Measurements from ENCODE around the gene DCHS2. TPM values are rescaled to one million over a fixed set of nuclear protein-coding genes. Genes with fewer than 3 reads are reported as not detected.

DCHS2 gene
- total and polyA plus RNA-seq, 5 experiments from 2014 or later, result not detected

- no peak overlapping the region for H3K4me3 Mint-ChIP-seq
- H3K27me3 Mint-ChIP-seq, result peaks cover 4 to 26% (median 15%) of the 10 kb centered on the region in 5 donors
- H3K36me3 Mint-ChIP-seq, result peaks cover 0 to 10% (median 3%) of the 10 kb centered on the region in 3 donors
- H3K4me1 Mint-ChIP-seq, result no peaks in the 10 kb centered on the region
- POLR2A ChIA-PET, result no interaction called here
- no peak for ATAC-seq
- no peak for DNase-seq
- no peak overlapping the region for H3K27ac Mint-ChIP-seq
- H3K9me3 Mint-ChIP-seq, result peaks cover 0 to 12% (median 5%) of the 10 kb centered on the region in 9 donors
Measured at GRCh38 chr4:154315741-154316140, 175.9 kb downstream of the DCHS2 start.

- peaks cover 0 to 15% (median 5%) of the 10 kb centered on the region in 9 donors for H3K9me3 Mint-ChIP-seq
- POLR2A ChIA-PET, result no interaction called here
- ATAC-seq (no peak), DNase-seq (no peak)
- H3K27ac Mint-ChIP-seq, result no peak overlapping the region
- peaks cover 5 to 22% (median 16%) of the 10 kb centered on the region in 5 donors for H3K27me3 Mint-ChIP-seq
- peaks cover 0 to 10% (median 3%) of the 10 kb centered on the region in 3 donors for H3K36me3 Mint-ChIP-seq
- no peaks in the 10 kb centered on the region for H3K4me1 Mint-ChIP-seq
- H3K4me3 Mint-ChIP-seq, result no peak overlapping the region
Measured at GRCh38 chr4:154314248-154314647, 177.4 kb downstream of the DCHS2 start.

DNA sequence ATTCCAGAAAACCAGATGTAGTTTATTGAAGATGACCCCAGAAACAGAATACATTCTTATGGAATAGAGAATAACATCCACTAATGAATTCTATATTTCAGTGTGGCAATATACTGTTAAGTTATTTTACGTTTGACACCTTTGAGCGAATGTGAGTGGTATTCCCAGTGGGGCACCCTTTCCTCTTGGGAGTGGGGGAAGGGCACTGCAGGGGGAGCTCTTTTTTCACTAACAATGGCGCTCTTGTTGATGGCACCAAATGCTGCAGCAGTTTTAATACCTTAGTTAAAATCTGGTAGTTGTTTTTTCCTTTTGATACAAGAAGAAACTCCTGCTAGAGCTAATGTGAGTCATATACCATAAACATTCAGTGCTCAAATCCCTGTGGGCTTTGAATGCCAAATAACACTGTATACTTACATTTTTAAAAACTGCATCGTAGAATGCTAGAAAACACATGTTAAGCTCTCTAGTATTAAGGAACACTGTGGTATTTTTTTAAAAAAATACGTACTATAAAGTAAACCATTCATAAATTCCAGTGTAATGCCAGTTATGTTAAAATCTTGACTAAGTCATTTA, 178.5 kb downstream of the DCHS2 start:
- no peak overlapping the region for H3K4me3 Mint-ChIP-seq
- no peaks in the 10 kb centered on the region for H3K4me1 Mint-ChIP-seq
- H3K27ac Mint-ChIP-seq, result no peak overlapping the region
- H3K36me3 Mint-ChIP-seq, result peaks cover 0 to 2% (median 0%) of the 10 kb centered on the region in 3 donors
- POLR2A ChIA-PET, result no interaction called here
- ATAC-seq (no peak), DNase-seq (no peak)
- peaks cover 0 to 7% (median 2%) of the 10 kb centered on the region in 9 donors for H3K9me3 Mint-ChIP-seq
- H3K27me3 Mint-ChIP-seq, result peaks cover 8 to 21% (median 12%) of the 10 kb centered on the region in 5 donors

DNA sequence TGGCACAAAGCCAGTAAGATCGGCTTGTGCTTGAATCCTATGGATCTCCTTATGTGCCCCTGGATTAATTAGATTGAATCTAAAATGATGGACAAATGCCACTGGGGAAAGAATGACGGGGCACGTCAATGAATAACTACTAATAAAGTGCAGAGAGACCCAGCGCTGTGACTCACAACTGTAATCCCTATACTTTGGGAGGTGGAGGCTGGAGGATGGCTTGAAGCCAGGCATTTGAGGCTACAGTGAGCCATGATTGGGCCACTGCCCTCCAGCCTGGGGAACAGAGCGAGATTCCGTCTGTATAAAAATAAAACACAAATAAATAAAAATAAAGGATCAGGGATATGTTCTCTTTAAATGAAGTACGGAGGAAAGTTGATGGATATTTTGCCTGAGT, 179.4 kb downstream of the DCHS2 start:
- POLR2A ChIA-PET, result no interaction called here
- Mint-ChIP-seq H3K9me3 (peaks cover 0 to 11% (median 2%) of the 10 kb centered on the region in 9 donors), H3K36me3 (no peaks in the 10 kb centered on the region), H3K27me3 (peaks cover 13 to 30% (median 19%) of the 10 kb centered on the region in 5 donors), H3K4me1 (no peaks in the 10 kb centered on the region), H3K4me3 (no peak overlapping the region), H3K27ac (no peak overlapping the region)
- ATAC-seq (no peak), DNase-seq (no peak)

DNA sequence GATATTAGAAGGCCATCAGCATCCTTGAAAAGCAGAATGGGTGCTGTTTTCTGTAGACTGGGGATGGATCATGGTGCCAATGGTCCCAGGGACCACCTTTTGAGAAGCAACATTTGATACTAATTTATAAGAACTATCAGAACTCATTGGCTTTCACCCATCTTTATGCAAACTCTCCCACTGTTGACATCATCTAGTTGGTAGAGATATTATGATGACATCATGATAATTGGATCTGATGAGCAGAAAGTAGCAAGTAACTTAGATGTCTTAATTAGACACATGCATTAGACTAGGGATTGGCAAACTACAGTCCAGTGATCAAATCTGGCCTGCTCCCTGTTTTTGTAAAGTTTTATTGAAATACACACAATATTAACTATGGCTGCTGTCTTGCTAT, 181.0 kb downstream of the DCHS2 start:
- H3K27me3 Mint-ChIP-seq, result peaks cover 11 to 31% (median 18%) of the 10 kb centered on the region in 5 donors
- no peak overlapping the region for H3K27ac Mint-ChIP-seq
- H3K4me1 Mint-ChIP-seq, result no peaks in the 10 kb centered on the region
- peaks cover 0 to 11% (median 2%) of the 10 kb centered on the region in 9 donors for H3K9me3 Mint-ChIP-seq
- ATAC-seq, result no peak
- no peak overlapping the region for H3K4me3 Mint-ChIP-seq
- no peaks in the 10 kb centered on the region for H3K36me3 Mint-ChIP-seq
- no peak for DNase-seq
- POLR2A ChIA-PET, result no interaction called here

DNA sequence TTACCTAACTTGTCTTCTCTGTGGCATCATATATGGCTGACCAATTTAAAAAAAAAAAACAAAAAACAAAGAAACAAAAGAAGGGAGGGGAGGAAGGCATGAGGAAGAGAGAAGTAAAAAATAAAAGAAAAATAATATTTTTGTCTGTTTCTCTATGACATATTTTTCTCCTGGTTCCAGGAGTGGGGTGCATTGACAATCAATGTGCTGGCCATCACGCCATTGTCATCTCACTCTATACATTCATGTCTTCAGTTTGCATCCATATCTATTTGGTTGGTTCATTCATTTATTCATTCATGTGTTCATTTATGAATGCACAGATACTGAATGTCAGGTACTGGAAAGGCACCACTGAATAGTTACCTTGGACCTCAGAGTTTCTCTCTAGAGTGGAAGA, 183.4 kb downstream of the DCHS2 start:
- H3K36me3 Mint-ChIP-seq, result no peaks in the 10 kb centered on the region
- H3K4me1 Mint-ChIP-seq, result no peaks in the 10 kb centered on the region
- DNase-seq (no peak), ATAC-seq (no peak)
- H3K27ac Mint-ChIP-seq, result no peak overlapping the region
- peaks cover 14 to 37% (median 22%) of the 10 kb centered on the region in 5 donors for H3K27me3 Mint-ChIP-seq
- H3K9me3 Mint-ChIP-seq, result peaks cover 0 to 11% (median 2%) of the 10 kb centered on the region in 9 donors
- H3K4me3 Mint-ChIP-seq, result no peak overlapping the region
- POLR2A ChIA-PET, result no interaction called here

DNA sequence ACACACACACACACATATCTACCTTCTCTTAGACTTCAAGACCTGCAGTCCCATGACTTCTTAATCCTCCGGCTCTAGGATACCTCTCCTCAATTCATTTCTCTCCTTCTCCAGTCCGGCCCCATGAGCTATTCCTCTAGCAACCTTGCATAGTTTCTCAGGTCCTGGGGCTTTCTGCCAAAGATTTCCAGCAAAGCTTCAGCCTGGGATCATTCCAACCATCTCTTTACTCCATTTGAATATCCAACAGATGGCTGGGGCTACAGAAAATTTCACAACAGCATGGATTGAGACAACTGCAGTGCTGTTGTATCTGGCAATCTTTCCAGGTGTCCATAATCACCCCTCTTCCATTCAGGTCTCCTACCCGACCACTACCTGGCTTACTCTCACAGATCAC, 184.1 kb downstream of the DCHS2 start:
- no peak for DNase-seq

GRCh38 chr4:154305616-154306015, 186.0 kb downstream of the DCHS2 start:
- Mint-ChIP-seq H3K27ac (no peak overlapping the region), H3K4me3 (no peak overlapping the region), H3K36me3 (no peaks in the 10 kb centered on the region), H3K4me1 (no peaks in the 10 kb centered on the region), H3K27me3 (peaks cover 11 to 27% (median 20%) of the 10 kb centered on the region in 5 donors), H3K9me3 (peaks cover 0 to 11% (median 2%) of the 10 kb centered on the region in 9 donors)
- no peak for ATAC-seq
- no peak for DNase-seq
- POLR2A ChIA-PET, result no interaction called here

More for the DNA sequence above, 184.1 kb downstream of the DCHS2 start:
- no peak overlapping the region for H3K27ac Mint-ChIP-seq
- peaks cover 0 to 11% (median 2%) of the 10 kb centered on the region in 9 donors for H3K9me3 Mint-ChIP-seq
- no peaks in the 10 kb centered on the region for H3K36me3 Mint-ChIP-seq
- no peak overlapping the region for H3K4me3 Mint-ChIP-seq
- no peak for ATAC-seq
- no peaks in the 10 kb centered on the region for H3K4me1 Mint-ChIP-seq
- POLR2A ChIA-PET, result no interaction called here
- H3K27me3 Mint-ChIP-seq, result peaks cover 14 to 40% (median 22%) of the 10 kb centered on the region in 5 donors

DNA sequence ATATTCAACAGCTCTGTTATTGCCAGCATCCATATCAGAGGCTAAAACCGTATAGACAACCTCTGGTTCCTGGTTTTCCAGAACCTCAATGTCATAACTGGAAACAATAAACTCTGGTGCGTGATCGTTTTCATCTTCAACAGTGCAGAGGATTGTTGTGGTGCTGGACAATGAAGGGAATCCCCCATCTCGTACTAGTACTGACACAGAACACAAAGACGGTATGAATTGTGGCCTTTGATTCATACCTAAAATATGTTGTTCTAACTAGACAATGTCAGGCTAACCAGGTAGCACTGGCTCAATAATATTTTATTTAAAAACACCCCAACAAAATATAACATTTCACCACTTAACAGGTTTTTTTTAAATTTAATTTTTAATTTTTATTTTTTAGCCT, 186.9 kb downstream of the DCHS2 start:
- no peak overlapping the region for H3K27ac Mint-ChIP-seq
- H3K27me3 Mint-ChIP-seq, result peaks cover 13 to 26% (median 23%) of the 10 kb centered on the region in 5 donors
- H3K4me3 Mint-ChIP-seq, result no peak overlapping the region
- POLR2A ChIA-PET, result no interaction called here
- peaks cover 0 to 11% (median 2%) of the 10 kb centered on the region in 9 donors for H3K9me3 Mint-ChIP-seq
- no peak for ATAC-seq
- H3K4me1 Mint-ChIP-seq, result no peaks in the 10 kb centered on the region
- no peaks in the 10 kb centered on the region for H3K36me3 Mint-ChIP-seq
- no peak for DNase-seq

- Mint-ChIP-seq H3K36me3 (no peaks in the 10 kb centered on the region), H3K27ac (no peak overlapping the region), H3K27me3 (peaks cover 2 to 17% (median 7%) of the 10 kb centered on the region in 5 donors), H3K4me3 (no peak overlapping the region), H3K4me1 (no peaks in the 10 kb centered on the region), H3K9me3 (peaks cover 0 to 1% (median 0%) of the 10 kb centered on the region in 9 donors)
- POLR2A ChIA-PET, result no interaction called here
- DNase-seq (no peak), ATAC-seq (no peak)
Measured at GRCh38 chr4:154294652-154295350, 196.8 kb downstream of the DCHS2 start.

- Mint-ChIP-seq H3K4me1 (no peaks in the 10 kb centered on the region), H3K4me3 (no peak overlapping the region), H3K36me3 (no peaks in the 10 kb centered on the region), H3K9me3 (peaks cover 0 to 1% (median 0%) of the 10 kb centered on the region in 9 donors), H3K27ac (no peak overlapping the region), H3K27me3 (peaks cover 1 to 15% (median 5%) of the 10 kb centered on the region in 5 donors)
- ATAC-seq, result no peak
- no peak for DNase-seq
- POLR2A ChIA-PET, result no interaction called here
Measured at GRCh38 chr4:154293427-154293826, 198.2 kb downstream of the DCHS2 start.

DNA sequence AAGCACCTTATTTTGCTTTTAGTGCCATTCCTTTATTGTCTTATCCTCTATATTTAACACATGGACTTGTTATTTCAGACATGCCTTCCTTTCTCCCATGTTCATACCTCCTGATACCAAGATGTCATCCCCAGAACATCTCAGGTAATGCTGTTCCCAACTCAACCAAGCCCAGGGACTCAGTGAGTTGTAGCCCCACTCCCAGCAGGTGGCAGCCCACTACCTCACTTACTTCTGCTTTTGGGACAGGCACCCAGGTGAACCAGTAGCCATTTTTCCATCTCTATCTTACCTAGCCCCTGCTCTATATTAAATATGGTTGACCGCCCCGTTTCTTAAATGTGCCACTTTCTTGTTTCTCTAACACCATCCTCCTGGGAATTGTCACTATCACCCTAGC, 199.0 kb downstream of the DCHS2 start:
- Mint-ChIP-seq H3K27ac (no peak overlapping the region), H3K36me3 (no peaks in the 10 kb centered on the region), H3K4me1 (no peaks in the 10 kb centered on the region), H3K27me3 (peaks cover 1 to 18% (median 5%) of the 10 kb centered on the region in 5 donors), H3K9me3 (peaks cover 0 to 1% (median 0%) of the 10 kb centered on the region in 9 donors), H3K4me3 (no peak overlapping the region)
- POLR2A ChIA-PET, result no interaction called here
- DNase-seq, result peak in 1 of 10 donors; percentile 0
- no peak for ATAC-seq

GRCh38 chr4:154277172-154277571, 214.4 kb downstream of the DCHS2 start:
- peaks cover 16 to 37% (median 20%) of the 10 kb centered on the region in 5 donors for H3K27me3 Mint-ChIP-seq
- no peak for DNase-seq
- no peaks in the 10 kb centered on the region for H3K4me1 Mint-ChIP-seq
- H3K9me3 Mint-ChIP-seq, result peaks cover 2 to 20% (median 5%) of the 10 kb centered on the region in 9 donors
- H3K27ac Mint-ChIP-seq, result peak overlapping the region in 1 of 10 donors; percentile 56
- POLR2A ChIA-PET, result no interaction called here
- H3K4me3 Mint-ChIP-seq, result no peak overlapping the region
- no peak for ATAC-seq
- H3K36me3 Mint-ChIP-seq, result peaks cover 0 to 10% (median 0%) of the 10 kb centered on the region in 3 donors
